Epithelial cell of proximal tubule (primary cell): ENCODE data around the gene SSR3. TPM values are rescaled to one million over a fixed set of nuclear protein-coding genes. Genes with fewer than 3 reads are reported as not detected.
"Not testable (repeated sequence)": the region's sequence is repeated elsewhere in the genome, so short reads cannot be mapped to it uniquely, and the experiment has no call there.

ENCODE experiments used
- DNase-seq: peaks from one replicate; pipeline ENCODE4 v3.0.0-alpha.2; 2011; ENCODE audit warnings: low read depth
- H3K4me3 ChIP-seq: 2 replicates; pipeline ENCODE4 v1.5.1; 2011; ENCODE audit warnings: low read depth, mild to moderate bottlenecking, low read length
- total RNA-seq: library from RNA; depleted of rRNA; stranded (reverse); fragments of >200 nt; gene quantifications from 2 replicates; pipeline ENCODE4 v1.2.3, GENCODE V29; 2015
- TF ChIP-seq, protein P1 (sequence below): conservative IDR thresholded peaks from 2 replicates; pipeline ENCODE4 v1.5.1; 2012; ENCODE audit warnings: low read depth, mild to moderate bottlenecking, low read length

SSR3 gene
- total RNA-seq, 1 donor from 2014 or later, result 171 TPM

DNA sequence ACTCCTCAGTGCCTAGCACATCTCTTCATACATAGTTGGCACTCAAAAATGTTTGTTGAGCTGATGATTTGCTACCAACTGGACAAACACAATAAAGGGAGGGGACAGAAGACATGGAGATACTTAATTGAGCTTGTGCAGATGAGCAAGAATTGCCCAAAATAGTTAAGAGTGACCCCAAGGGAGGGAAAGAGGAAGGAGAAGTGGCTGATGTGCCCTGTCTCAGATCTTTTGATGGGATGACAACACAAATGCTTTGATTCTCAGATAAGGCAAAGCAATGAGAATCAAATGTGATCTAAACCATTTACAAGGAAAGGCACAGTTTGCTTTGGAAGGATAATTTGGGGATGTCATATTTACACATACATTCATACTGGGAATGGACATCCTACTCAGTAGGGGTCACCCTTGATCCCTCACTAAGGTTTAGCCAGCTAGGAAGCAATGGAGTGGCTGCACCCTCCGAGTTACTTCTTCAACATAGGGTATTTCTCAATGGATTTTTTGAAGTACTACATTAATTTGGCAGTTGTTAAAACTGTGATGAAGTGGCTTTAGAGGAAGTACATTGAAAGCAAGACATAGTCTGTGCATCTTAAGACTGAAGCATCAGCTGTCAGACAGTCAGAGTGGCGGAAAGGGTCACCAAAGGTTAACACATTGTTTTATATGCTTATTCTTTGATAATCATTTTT is 21.9 kb upstream of the SSR3 start:
- H3K4me3 ChIP-seq, result no peak overlapping the region
- DNase-seq, result no peak
- TF ChIP-seq, protein P1, sequence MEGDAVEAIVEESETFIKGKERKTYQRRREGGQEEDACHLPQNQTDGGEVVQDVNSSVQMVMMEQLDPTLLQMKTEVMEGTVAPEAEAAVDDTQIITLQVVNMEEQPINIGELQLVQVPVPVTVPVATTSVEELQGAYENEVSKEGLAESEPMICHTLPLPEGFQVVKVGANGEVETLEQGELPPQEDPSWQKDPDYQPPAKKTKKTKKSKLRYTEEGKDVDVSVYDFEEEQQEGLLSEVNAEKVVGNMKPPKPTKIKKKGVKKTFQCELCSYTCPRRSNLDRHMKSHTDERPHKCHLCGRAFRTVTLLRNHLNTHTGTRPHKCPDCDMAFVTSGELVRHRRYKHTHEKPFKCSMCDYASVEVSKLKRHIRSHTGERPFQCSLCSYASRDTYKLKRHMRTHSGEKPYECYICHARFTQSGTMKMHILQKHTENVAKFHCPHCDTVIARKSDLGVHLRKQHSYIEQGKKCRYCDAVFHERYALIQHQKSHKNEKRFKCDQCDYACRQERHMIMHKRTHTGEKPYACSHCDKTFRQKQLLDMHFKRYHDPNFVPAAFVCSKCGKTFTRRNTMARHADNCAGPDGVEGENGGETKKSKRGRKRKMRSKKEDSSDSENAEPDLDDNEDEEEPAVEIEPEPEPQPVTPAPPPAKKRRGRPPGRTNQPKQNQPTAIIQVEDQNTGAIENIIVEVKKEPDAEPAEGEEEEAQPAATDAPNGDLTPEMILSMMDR, result peak; percentile 40

- H3K4me3 ChIP-seq, result no peak overlapping the region
- TF ChIP-seq, protein P1, result no peak
- DNase-seq, result no peak
Observed at GRCh38 chr3:156576051-156576450, 21.1 kb upstream of the SSR3 start.

DNA sequence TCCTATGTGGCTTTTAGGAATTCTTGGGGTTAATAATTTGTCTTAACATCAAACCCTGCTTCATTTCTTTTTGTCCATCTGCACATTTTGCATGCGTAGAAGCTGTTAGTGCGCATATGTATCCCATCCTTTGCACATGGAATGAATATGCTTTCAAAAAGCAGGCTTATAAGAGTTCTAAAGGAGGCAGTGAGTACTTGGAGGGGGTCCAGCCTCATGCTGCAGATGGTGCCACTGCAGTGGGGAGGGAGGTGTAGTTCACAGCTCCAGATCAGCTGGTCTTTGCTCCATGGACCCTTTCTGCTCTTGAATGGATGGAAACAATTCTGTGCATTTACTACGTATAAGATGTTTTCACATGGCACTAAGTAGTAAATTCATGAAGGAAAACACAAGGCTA is 20.7 kb upstream of the SSR3 start:
- DNase-seq, result no peak
- H3K4me3 ChIP-seq, result no peak overlapping the region
- TF ChIP-seq, protein P1, result no peak

- not testable (repeated sequence) for H3K4me3 ChIP-seq, DNase-seq
Observed at GRCh38 chr3:156569881-156570280, 15.0 kb upstream of the SSR3 start.

- not testable (repeated sequence) for DNase-seq, H3K4me3 ChIP-seq
Observed at GRCh38 chr3:156569016-156569415, 14.1 kb upstream of the SSR3 start.

DNA sequence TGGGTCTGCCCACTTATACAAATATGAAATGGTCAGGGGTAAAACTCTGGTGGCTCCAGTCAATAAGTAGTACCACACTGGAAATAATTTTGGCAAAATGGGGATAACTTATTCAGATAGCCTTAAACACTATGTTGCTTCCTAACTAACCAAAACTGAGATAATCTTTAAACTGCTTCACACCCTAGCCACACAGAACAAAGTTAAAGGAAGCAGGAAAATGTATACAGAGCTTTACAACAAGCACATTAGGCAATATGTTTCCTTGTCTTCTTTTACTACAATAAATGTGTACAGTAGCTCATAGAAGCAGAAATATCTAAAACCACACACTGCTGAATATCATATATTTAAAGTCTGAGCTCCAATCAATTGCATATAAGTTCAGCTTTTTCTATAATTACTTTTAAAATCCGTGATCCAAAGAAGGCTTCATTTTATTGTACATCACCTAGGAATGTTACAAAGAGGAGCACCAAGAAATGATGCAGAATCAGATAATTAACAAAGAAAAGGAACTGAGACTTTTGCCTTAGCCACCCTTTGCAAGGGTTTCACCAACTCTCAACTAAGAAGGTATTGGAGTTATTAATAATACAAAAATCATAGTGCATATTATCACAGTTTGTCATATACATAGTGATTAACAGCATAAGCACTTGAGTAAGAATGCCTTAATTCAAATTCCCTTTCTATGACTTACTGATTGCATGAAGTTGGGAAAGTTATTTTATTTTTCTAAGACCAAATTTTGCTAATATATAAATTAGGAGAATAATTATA is 9.2 kb upstream of the SSR3 start:
- H3K4me3 ChIP-seq, result no peak overlapping the region
- TF ChIP-seq, protein P1, result no peak
- no peak for DNase-seq

DNA sequence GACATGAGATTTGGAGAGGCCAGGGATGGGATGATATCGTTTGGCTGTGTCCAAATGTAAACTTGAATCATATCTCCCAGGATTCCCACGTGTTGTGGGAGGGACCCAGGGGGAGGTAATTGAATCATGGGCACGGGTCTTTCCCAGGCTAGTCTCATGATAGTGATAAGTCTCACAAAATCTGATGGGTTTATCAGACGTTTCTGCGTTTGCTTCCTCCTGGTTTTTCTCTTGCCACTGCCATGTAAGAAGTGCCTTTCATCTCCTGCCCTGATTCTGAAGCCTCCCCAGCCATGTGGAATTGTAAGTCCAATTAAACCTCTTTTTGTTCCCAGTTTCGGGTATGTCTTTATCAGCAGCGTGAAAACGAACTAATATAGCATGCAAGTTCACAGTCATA is 7.6 kb upstream of the SSR3 start:
- DNase-seq, H3K4me3 ChIP-seq: not testable (repeated sequence)

- DNase-seq, result no peak
- TF ChIP-seq, protein P1, result no peak
- no peak overlapping the region for H3K4me3 ChIP-seq
Observed at GRCh38 chr3:156561533-156561932, 6.6 kb upstream of the SSR3 start.
